Upper lobe of left lung (tissue), 6 donors: Measurements from ENCODE around the gene SETD9. TPM values are rescaled to one million over a fixed set of nuclear protein-coding genes. Genes with fewer than 3 reads are reported as not detected.
A peak's percentile ranks its signal among the peaks of the same experiment; 100 is the strongest.

ENCODE experiments used
- ATAC-seq, 2 donors: fragments of 200-7000 bp; cut with Tn5 transposase; one replicate each; pipeline ENCODE4 v1.9.1; 2022; ENCODE audit warnings: mild to moderate bottlenecking in 2 of 2, moderate library complexity in 2 of 2; ENCODE audit not compliant: low FRiP score in 2 of 2
- DNase-seq, 2 donors: peaks; one replicate each; pipeline ENCODE4 v3.0.0-alpha.2; 2019 to 2020
- H3K27ac ChIP-seq, 4 donors: fragments of 200-600 bp; sonication (generic); one replicate each; pipeline ENCODE4 v1.5.1; 2016 to 2019
- H3K27me3 ChIP-seq, 4 donors: fragments of 200-600 bp; sonication (generic); one replicate each; pipeline ENCODE4 v1.5.1; 2017 to 2019
- H3K36me3 ChIP-seq, 4 donors: fragments of 200-600 bp; sonication (generic); one replicate each; pipeline ENCODE4 v1.5.1; 2016 to 2019
- H3K4me1 ChIP-seq, 4 donors: fragments of 200-600 bp; sonication (generic); one replicate each; pipeline ENCODE4 v1.5.1; 2018 to 2019
- H3K4me3 ChIP-seq, 4 donors: fragments of 200-600 bp; sonication (generic); one replicate each; pipeline ENCODE4 v1.5.1; 2017 to 2019; ENCODE audit warnings: mild to moderate bottlenecking in 2 of 4, moderate library complexity in 1 of 4
- H3K9me3 ChIP-seq, 4 donors: fragments of 200-600 bp; sonication (generic); one replicate each; pipeline ENCODE4 v1.5.1; 2018 to 2019
- EP300 ChIP-seq, 4 donors: sonication (generic); formaldehyde crosslinking; IDR thresholded peaks; one replicate each; pipeline ENCODE4 v1.5.1; 2017; ENCODE audit warnings: antibody characterized with exemption in 4 of 4, control low read depth in 2 of 4
- POLR2A ChIP-seq, 4 donors: fragments of 450-650 bp; IDR thresholded peaks; one replicate each; pipeline ENCODE4 v1.5.1; 2016 to 2017; ENCODE audit warnings: antibody characterized with exemption in 4 of 4, mild to moderate bottlenecking in 2 of 4
- POLR2AphosphoS5 ChIP-seq, 2 donors: sonication (generic); formaldehyde crosslinking; IDR thresholded peaks; one replicate each; pipeline ENCODE4 v1.5.1; 2017; ENCODE audit warnings: antibody characterized with exemption in 2 of 2
- WGBS, 2 donors: methylation state at CpG; one replicate each; pipeline ENCODE4 v1.1.5; 2017 to 2018; 5-methylcytosine and 5-hydroxymethylcytosine counted together
- total RNA-seq, 6 donors: library from RNA; depleted of rRNA in 4 of 6; stranded (reverse); fragments of >200 nt in 4 of 6; gene quantifications; one replicate each; pipeline versions ENCODE4 v1.1.0 to v1.2.1, GENCODE V29; 2016 to 2021
- TF ChIP-seq, protein P1 (sequence below), 6 experiments: fragments of 450-650 bp in 4 of 6; fragments of 200-600 bp in 2 of 6; sonication (generic) in 2 of 6; IDR thresholded peaks; one replicate each; pipeline ENCODE4 v1.5.1; 2016 to 2019; ENCODE audit warnings: antibody characterized with exemption in 6 of 6
- donor health status: DM: no; HTN: no; CAD: no; lungs with moderate emphysema.
- donor health status: DM: no; HTN: yes; CAD: no; lungs with severe emphysema.

Gene SETD9, protein sequence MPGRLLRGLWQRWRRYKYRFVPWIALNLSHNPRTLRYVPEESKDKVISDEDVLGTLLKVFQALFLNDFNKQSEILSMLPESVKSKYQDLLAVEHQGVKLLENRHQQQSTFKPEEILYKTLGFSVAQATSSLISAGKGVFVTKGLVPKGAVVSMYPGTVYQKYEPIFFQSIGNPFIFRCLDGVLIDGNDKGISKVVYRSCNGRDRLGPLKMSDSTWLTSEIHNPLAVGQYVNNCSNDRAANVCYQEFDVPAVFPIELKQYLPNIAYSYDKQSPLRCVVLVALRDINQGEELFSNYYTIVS
- total RNA-seq, result 10 to 100 TPM in 2 of 6 donors, 1 to 10 TPM in 3, under 1 TPM in 1; 0.67 to 25.1 (median 9.4) TPM

DNA sequence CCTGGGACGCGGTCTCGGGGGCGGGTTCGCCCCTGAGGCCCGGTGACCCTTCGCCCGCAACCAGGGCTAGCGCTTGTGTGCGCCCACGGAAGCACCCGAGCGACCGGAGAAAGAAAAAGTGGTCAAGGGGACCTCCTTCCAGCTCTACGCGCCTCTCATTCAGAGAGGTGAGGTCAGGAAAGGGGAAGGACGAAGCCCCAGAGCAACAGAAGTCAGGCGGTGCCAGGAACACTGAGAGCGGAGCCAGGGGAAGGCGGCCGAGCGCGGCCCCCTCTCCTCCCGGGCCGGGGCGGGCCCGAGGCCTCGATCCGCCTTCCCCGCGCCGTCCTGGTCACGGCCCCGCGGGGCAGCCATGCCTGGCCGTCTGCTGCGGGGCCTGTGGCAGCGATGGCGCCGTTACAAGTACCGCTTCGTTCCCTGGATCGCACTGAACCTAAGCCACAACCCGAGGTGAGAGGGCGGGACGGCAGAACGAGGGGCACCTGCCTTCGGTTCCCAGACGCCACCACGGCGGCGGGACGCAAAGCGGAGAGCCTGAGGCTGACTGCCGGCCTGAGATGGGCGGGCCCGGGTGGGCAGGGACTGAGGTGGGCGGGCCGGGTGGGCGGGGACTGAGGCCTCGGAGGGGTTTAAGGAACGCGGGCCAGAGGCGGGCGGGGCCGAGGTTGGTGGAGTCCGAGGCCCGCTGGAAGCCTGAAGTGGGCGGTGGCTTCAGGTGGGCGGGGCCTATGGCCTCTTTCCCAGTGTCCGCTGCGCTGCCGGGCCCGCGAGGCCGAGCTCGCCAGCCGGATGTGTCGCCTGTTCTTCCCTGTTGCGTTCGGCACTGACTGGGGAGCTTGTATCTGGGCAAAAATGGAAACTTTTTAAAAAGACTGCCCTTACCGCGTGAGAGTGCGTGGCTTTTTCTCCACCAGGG is at the start of gene SETD9:
TSS of gene SETD9 (plus strand) at position 303 of the 916 bp plus-strand sequence. CDS start at position 353, 50 bp downstream.
- 0 to 1% methylated on average over 20 to 54 of the region's 84 CpGs for WGBS, 2 donors
- DNase-seq (peak; percentile 99), ATAC-seq (peak; percentile 97 to 99)
- Histone ChIP-seq H3K9me3 (no peaks in the 10 kb centered on the region), H3K36me3 (no peaks in the 10 kb centered on the region), H3K27ac (peak within 1 kb of the TSS; percentile 91 to 97 (median 94)), H3K27me3 (no peaks in the 10 kb centered on the region), H3K4me1 (peaks cover 0 to 15% (median 7%) of the 10 kb centered on the region in 4 donors), H3K4me3 (peak within 1 kb of the TSS; percentile 42 to 73 (median 70))
- TF ChIP-seq EP300 (IDR thresholded peaks at IDR 0.05) (no peak), POLR2AphosphoS5 (IDR thresholded peaks at IDR 0.05) (peak; percentile 71 to 85), POLR2A (IDR thresholded peaks at IDR 0.05) (peak in 3 of 4 donors; percentile 52 to 83 (median 75))
- TF ChIP-seq, protein P1, sequence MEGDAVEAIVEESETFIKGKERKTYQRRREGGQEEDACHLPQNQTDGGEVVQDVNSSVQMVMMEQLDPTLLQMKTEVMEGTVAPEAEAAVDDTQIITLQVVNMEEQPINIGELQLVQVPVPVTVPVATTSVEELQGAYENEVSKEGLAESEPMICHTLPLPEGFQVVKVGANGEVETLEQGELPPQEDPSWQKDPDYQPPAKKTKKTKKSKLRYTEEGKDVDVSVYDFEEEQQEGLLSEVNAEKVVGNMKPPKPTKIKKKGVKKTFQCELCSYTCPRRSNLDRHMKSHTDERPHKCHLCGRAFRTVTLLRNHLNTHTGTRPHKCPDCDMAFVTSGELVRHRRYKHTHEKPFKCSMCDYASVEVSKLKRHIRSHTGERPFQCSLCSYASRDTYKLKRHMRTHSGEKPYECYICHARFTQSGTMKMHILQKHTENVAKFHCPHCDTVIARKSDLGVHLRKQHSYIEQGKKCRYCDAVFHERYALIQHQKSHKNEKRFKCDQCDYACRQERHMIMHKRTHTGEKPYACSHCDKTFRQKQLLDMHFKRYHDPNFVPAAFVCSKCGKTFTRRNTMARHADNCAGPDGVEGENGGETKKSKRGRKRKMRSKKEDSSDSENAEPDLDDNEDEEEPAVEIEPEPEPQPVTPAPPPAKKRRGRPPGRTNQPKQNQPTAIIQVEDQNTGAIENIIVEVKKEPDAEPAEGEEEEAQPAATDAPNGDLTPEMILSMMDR (IDR thresholded peaks at IDR 0.05), result peak in 1 of 6 experiments; percentile 4

DNA sequence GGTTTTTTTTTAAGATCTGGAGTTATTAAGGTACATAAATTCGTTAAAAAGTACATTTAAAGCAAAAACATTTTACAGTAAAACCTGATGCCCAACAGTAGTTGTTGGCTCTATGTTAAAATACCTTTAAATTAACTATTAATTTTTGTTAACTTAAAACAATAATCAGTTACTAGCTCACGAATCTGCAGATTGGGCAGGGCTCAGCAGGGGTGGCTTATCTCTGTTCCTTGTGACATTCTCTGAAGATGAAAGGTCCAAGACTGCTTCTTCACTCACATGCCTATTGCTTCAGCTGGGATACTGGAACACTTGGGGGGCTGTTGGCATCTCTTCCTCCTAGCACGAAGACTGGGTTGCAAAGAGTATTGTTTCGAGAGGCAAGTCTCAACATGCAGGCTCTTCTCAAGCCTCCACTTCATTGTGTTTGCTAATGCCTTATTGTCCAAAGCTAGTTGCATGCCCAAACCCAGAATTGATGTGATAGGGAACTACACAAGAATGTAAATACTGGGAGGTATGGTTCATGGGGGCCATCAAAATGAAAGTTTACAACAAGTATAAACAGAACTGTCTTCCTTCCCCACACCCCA is 47.4 kb upstream of the SETD9 start:
- no peak for DNase-seq
- H3K27ac ChIP-seq, result no peak overlapping the region
- peaks cover 12 to 65% (median 20%) of the 10 kb centered on the region in 4 donors for H3K36me3 ChIP-seq
- ATAC-seq, result no peak
- H3K9me3 ChIP-seq, result no peaks in the 10 kb centered on the region
- TF ChIP-seq POLR2A (IDR thresholded peaks at IDR 0.05), result no peak
- no peak for TF ChIP-seq POLR2AphosphoS5 (IDR thresholded peaks at IDR 0.05)
- no peak for TF ChIP-seq EP300 (IDR thresholded peaks at IDR 0.05)
- TF ChIP-seq, protein P1 (IDR thresholded peaks at IDR 0.05), result no peak
- WGBS, 2 donors, result 82 to 92% methylated on average over 4 of the region's 4 CpGs
- no peaks in the 10 kb centered on the region for H3K27me3 ChIP-seq
- H3K4me1 ChIP-seq, result peaks cover 0 to 4% (median 0%) of the 10 kb centered on the region in 4 donors
- H3K4me3 ChIP-seq, result no peak overlapping the region

DNA sequence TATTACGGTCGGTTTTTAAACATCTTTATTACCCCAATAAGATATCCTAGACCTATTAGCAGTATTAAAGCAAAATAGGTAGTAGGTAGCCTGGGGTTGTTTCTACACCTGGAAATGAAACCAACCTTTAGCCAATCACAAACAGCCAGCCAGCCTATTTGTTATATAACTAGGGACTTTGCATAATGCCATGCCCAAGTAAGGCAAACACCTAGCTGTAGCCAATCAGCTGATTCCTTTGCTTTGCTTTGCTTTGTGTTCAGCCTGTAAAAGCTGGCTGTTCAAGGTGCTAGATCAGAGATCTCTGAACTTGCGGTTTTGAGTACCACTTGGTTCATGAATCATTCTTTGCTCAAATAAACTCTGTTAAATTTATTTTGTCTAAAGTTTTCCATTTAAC is 46.5 kb upstream of the SETD9 start:
- ATAC-seq (no peak), DNase-seq (no peak)
- Histone ChIP-seq H3K36me3 (peaks cover 16 to 62% (median 20%) of the 10 kb centered on the region in 4 donors), H3K4me3 (no peak overlapping the region), H3K27me3 (no peaks in the 10 kb centered on the region), H3K27ac (no peak overlapping the region), H3K9me3 (no peaks in the 10 kb centered on the region), H3K4me1 (no peaks in the 10 kb centered on the region)
- WGBS, 2 donors, result 89 to 94% methylated on average over 3 of the region's 3 CpGs
- TF ChIP-seq, protein P1 (IDR thresholded peaks at IDR 0.05), result no peak
- no peak for TF ChIP-seq POLR2AphosphoS5 (IDR thresholded peaks at IDR 0.05)
- no peak for TF ChIP-seq EP300 (IDR thresholded peaks at IDR 0.05)
- no peak for TF ChIP-seq POLR2A (IDR thresholded peaks at IDR 0.05)

DNA sequence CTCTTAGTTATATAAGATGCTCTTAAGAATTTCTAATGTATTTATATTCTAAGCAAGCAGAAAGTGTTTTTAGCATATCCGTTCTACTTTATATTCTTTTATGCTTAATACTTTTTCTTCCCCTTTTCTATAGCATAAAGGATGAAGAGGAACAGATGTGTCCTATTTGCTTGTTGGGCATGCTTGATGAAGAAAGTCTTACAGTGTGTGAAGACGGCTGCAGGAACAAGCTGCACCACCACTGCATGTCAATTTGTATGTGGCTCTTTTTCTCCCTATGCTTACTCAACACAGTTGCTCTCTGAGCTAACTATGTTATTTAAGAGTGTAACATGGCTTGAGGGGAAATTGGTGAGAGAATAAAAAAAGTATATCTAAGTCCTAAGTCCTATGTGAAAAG is 37.6 kb upstream of the SETD9 start:
- H3K4me1 ChIP-seq, result no peaks in the 10 kb centered on the region
- 68 to 82% methylated on average over 2 of the region's 2 CpGs for WGBS, 2 donors
- no peaks in the 10 kb centered on the region for H3K27me3 ChIP-seq
- TF ChIP-seq EP300 (IDR thresholded peaks at IDR 0.05) (no peak), POLR2AphosphoS5 (IDR thresholded peaks at IDR 0.05) (no peak), POLR2A (IDR thresholded peaks at IDR 0.05) (no peak)
- TF ChIP-seq, protein P1 (IDR thresholded peaks at IDR 0.05), result no peak
- DNase-seq (no peak), ATAC-seq (no peak)
- peaks cover 11 to 84% (median 29%) of the 10 kb centered on the region in 4 donors for H3K36me3 ChIP-seq
- H3K27ac ChIP-seq, result no peak overlapping the region
- H3K4me3 ChIP-seq, result no peak overlapping the region
- H3K9me3 ChIP-seq, result no peaks in the 10 kb centered on the region
